Hepatocyte (in vitro differentiated cells): ENCODE measurements around the gene WDR4. TPM values are rescaled to one million over a fixed set of nuclear protein-coding genes. Genes with fewer than 3 reads are reported as not detected.
"Not testable (repeated sequence)": the region's sequence is repeated elsewhere in the genome, so short reads cannot be mapped to it uniquely, and the experiment has no call there.

Experiments used
- DNase-seq: peaks from one replicate; pipeline ENCODE4 v3.0.0-alpha.2; 2016; ENCODE audit warnings: low spot score
- H2AFZ ChIP-seq: fragments of 200-600 bp; sonication (generic); 2 replicates; pipeline ENCODE4 v1.6.0; 2016; ENCODE audit warnings: antibody characterized with exemption, mild to moderate bottlenecking
- H3K27ac ChIP-seq: fragments of 200-600 bp; sonication (generic); 2 replicates; pipeline ENCODE4 v1.5.1; 2016; ENCODE audit warnings: mild to moderate bottlenecking
- H3K27me3 ChIP-seq: fragments of 200-600 bp; sonication (generic); 2 replicates; pipeline ENCODE4 v1.6.1; 2016
- H3K36me3 ChIP-seq: fragments of 200-600 bp; sonication (generic); replicated peaks from 2 replicates; pipeline ENCODE4 v1.5.1; 2016; ENCODE audit warnings: low read depth; ENCODE audit not compliant: insufficient read depth
- H3K4me1 ChIP-seq: fragments of 200-600 bp; sonication (generic); 2 replicates; pipeline ENCODE4 v1.5.1; 2016; ENCODE audit warnings: mild to moderate bottlenecking, moderate library complexity; ENCODE audit not compliant: insufficient read depth
- H3K4me2 ChIP-seq: fragments of 200-600 bp; sonication (generic); 2 replicates; pipeline ENCODE4 v1.6.0; 2016
- H3K4me3 ChIP-seq: fragments of 200-600 bp; sonication (generic); 2 replicates; pipeline ENCODE4 v1.5.1; 2016; ENCODE audit warnings: mild to moderate bottlenecking
- H3K79me2 ChIP-seq: fragments of 200-600 bp; sonication (generic); 2 replicates; pipeline ENCODE4 v1.6.0; 2017; ENCODE audit warnings: mild to moderate bottlenecking
- H3K9me2 ChIP-seq: fragments of 200-600 bp; sonication (generic); replicated peaks from 2 replicates; pipeline ENCODE4 v1.6.0; 2017; ENCODE audit warnings: mild to moderate bottlenecking; ENCODE audit not compliant: insufficient read depth
- H3K9me3 ChIP-seq: fragments of 200-600 bp; sonication (generic); 2 replicates; pipeline ENCODE4 v1.5.1; 2016; ENCODE audit warnings: low read depth, mild to moderate bottlenecking
- H4K20me1 ChIP-seq: fragments of 200-600 bp; sonication (generic); 2 replicates; pipeline ENCODE4 v1.6.0; 2016; ENCODE audit warnings: mild to moderate bottlenecking; ENCODE audit not compliant: insufficient read depth, poor library complexity, severe bottlenecking
- CTCF ChIP-seq: fragments of 200-600 bp; sonication (generic); IDR thresholded peaks from 2 replicates; pipeline ENCODE4 v1.5.1; 2016; ENCODE audit warnings: antibody characterized with exemption, mild to moderate bottlenecking; ENCODE audit not compliant: poor library complexity
- EZH2 ChIP-seq: fragments of 200-600 bp; sonication (generic); IDR thresholded peaks from 2 replicates; pipeline ENCODE4 v1.6.1; 2016; ENCODE audit warnings: antibody characterized with exemption, mild to moderate bottlenecking, borderline replicate concordance
- EZH2phosphoT487 ChIP-seq: fragments of 200-600 bp; sonication (generic); IDR thresholded peaks from one replicate; pipeline ENCODE4 v1.6.1; 2018; ENCODE audit warnings: antibody characterized with exemption, mild to moderate bottlenecking, low read depth, moderate library complexity; ENCODE audit not compliant: unreplicated experiment, severe bottlenecking
- WGBS: methylation state at CpG from one replicate; pipeline ENCODE4 v1.1.6; 2016; ENCODE audit warnings: low lambda C conversion rate; ENCODE audit errors: missing lambda C conversion rate; 5-methylcytosine and 5-hydroxymethylcytosine counted together
- polyA plus RNA-seq: library from polyadenylated mRNA; unstranded; fragments of >200 nt; fragmentation: Nextera tagmentation; extraction: Ambion mirVana; gene quantifications from 2 replicates; pipeline ENCODE4 v1.2.1, GENCODE V29; 2016
- total RNA-seq: library from RNA; depleted of rRNA; stranded (reverse); fragments of >200 nt; gene quantifications from 2 replicates; pipeline ENCODE4 v1.2.3, GENCODE V29; 2014

The WDR4 gene
- total and polyA plus RNA-seq, 2 experiments from 2014 or later: 6.4 to 11.1 TPM

GRCh38 chr21:42848932-42849758 is 30.2 kb downstream of the WDR4 start:
- Histone ChIP-seq H3K9me2 (no peaks in the 10 kb centered on the region), H3K36me3 (no peaks in the 10 kb centered on the region), H3K27me3 (no peaks in the 10 kb centered on the region), H3K4me2 (no peak overlapping the region), H3K79me2 (no peaks in the 10 kb centered on the region), H3K4me3 (no peak overlapping the region), H3K27ac (no peak overlapping the region), H2AFZ (no peak overlapping the region), H3K9me3 (no peaks in the 10 kb centered on the region), H3K4me1 (no peaks in the 10 kb centered on the region), H4K20me1 (no peaks in the 10 kb centered on the region)
- no peak for DNase-seq
- WGBS: 94% methylated on average over 34 of the region's 54 CpGs
- TF ChIP-seq CTCF: no peak
- no peak for TF ChIP-seq EZH2
- no peak for TF ChIP-seq EZH2phosphoT487

GRCh38 chr21:42848144-42848931 is 31.0 kb downstream of the WDR4 start:
- not testable (repeated sequence) for H2AFZ ChIP-seq, H3K9me2 ChIP-seq, H3K79me2 ChIP-seq, H3K4me3 ChIP-seq, H3K27ac ChIP-seq, DNase-seq, H4K20me1 ChIP-seq, H3K9me3 ChIP-seq, H3K27me3 ChIP-seq, H3K4me1 ChIP-seq, H3K4me2 ChIP-seq, H3K36me3 ChIP-seq
- 99% methylated on average over 13 of the region's 95 CpGs for WGBS

GRCh38 chr21:42847726-42848125 is 31.6 kb downstream of the WDR4 start:
- Histone ChIP-seq H3K4me3 (no peak overlapping the region), H3K79me2 (no peaks in the 10 kb centered on the region), H4K20me1 (no peaks in the 10 kb centered on the region), H2AFZ (no peak overlapping the region), H3K27me3 (no peaks in the 10 kb centered on the region), H3K9me2 (no peaks in the 10 kb centered on the region), H3K36me3 (no peaks in the 10 kb centered on the region), H3K4me2 (no peak overlapping the region), H3K27ac (no peak overlapping the region), H3K9me3 (no peaks in the 10 kb centered on the region), H3K4me1 (no peaks in the 10 kb centered on the region)
- DNase-seq: no peak
- WGBS: 97% methylated on average over 4 of the region's 4 CpGs
- no peak for TF ChIP-seq EZH2
- no peak for TF ChIP-seq CTCF
- TF ChIP-seq EZH2phosphoT487: no peak

GRCh38 chr21:42847051-42847707 is 32.2 kb downstream of the WDR4 start:
- Histone ChIP-seq H3K27me3 (no peaks in the 10 kb centered on the region), H3K9me2 (no peaks in the 10 kb centered on the region), H3K79me2 (no peaks in the 10 kb centered on the region), H3K4me1 (no peaks in the 10 kb centered on the region), H3K4me2 (no peak overlapping the region), H3K27ac (no peak overlapping the region), H3K36me3 (no peaks in the 10 kb centered on the region), H2AFZ (no peak overlapping the region), H3K4me3 (no peak overlapping the region), H3K9me3 (no peaks in the 10 kb centered on the region), H4K20me1 (no peaks in the 10 kb centered on the region)
- TF ChIP-seq EZH2 (no peak), CTCF (no peak), EZH2phosphoT487 (no peak)
- WGBS: 91% methylated on average over 18 of the region's 18 CpGs
- no peak for DNase-seq
